ENCODE results near the gene SENP1. TPM values are rescaled to one million over a fixed set of nuclear protein-coding genes. Genes with fewer than 3 reads are reported as not detected.

Gene SENP1
- polyA plus RNA-seq, 3 donors: 5.2 to 8.0 (median 6.0) TPM

DNA sequence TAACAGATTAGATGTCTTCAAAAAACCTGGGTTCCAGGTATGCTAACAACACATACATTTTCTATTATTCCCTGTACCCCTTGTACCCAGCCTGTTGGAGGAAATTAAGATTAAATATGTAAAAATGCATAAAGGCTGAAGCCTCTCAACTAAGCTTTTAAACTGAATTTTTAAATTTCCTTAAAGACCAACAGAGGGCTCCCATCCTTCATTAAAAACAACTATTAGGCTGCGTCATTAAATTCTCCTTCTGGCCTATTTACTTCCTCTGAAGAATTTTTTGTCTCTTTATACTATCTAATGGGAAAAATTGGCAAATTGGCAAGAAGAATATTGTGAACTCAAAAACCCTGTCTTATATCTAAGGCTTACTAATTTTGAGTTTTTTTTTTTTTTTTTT, 21.8 kb downstream of the SENP1 start:
- intact Hi-C loops (cut with micrococcal nuclease): no loop called here
- Mint-ChIP-seq H3K4me1 (peaks cover 3% of the 10 kb centered on the region), H3K27ac (peak overlapping the region in 1 of 7 donors; percentile 33), H3K4me3 (no peak overlapping the region), H3K27me3 (ENCODE audit: low read depth in 3 of 3) (no peaks in the 10 kb centered on the region), H3K9me3 (no peaks in the 10 kb centered on the region), H3K36me3 (peaks cover 61 to 77% of the 10 kb centered on the region in 2 donors)
- TF ChIP-seq, protein P1, sequence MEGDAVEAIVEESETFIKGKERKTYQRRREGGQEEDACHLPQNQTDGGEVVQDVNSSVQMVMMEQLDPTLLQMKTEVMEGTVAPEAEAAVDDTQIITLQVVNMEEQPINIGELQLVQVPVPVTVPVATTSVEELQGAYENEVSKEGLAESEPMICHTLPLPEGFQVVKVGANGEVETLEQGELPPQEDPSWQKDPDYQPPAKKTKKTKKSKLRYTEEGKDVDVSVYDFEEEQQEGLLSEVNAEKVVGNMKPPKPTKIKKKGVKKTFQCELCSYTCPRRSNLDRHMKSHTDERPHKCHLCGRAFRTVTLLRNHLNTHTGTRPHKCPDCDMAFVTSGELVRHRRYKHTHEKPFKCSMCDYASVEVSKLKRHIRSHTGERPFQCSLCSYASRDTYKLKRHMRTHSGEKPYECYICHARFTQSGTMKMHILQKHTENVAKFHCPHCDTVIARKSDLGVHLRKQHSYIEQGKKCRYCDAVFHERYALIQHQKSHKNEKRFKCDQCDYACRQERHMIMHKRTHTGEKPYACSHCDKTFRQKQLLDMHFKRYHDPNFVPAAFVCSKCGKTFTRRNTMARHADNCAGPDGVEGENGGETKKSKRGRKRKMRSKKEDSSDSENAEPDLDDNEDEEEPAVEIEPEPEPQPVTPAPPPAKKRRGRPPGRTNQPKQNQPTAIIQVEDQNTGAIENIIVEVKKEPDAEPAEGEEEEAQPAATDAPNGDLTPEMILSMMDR (IDR thresholded peaks at IDR 0.05): no peak
- H3K4me3 ChIP-seq (replicated peaks in 1 of 3; ENCODE audit: low read depth in 2 of 3, low read length in 3 of 3): no peak overlapping the region
- H3K27ac ChIP-seq (ENCODE audit: low read depth in 1 of 2, low read length in 2 of 2): no peak overlapping the region
- no peaks in the 10 kb centered on the region for H3K27me3 ChIP-seq (ENCODE audit: control insufficient read depth in 2 of 2, insufficient read depth in 2 of 2, low read length in 2 of 2)
- H3K4me1 ChIP-seq (ENCODE audit: control insufficient read depth in 1 of 2, insufficient read depth in 2 of 2, low read length in 2 of 2): no peaks in the 10 kb centered on the region
- peaks cover 56 to 91% of the 10 kb centered on the region in 2 donors for H3K36me3 ChIP-seq (replicated peaks in 1 of 2; ENCODE audit: control insufficient read depth in 1 of 2, insufficient read depth in 2 of 2, low read length in 2 of 2)
- no peak overlapping the region for H2AFZ ChIP-seq (ENCODE audit: insufficient read depth, low read depth, low read length, poor library complexity, severe bottlenecking)
- DNase-seq: no peak
- no peak overlapping the region for H3K4me2 ChIP-seq (replicated peaks; ENCODE audit: extremely low read depth, low read length, poor library complexity, severe bottlenecking)
- H3K79me2 ChIP-seq (ENCODE audit: insufficient read depth, low read length): no peaks in the 10 kb centered on the region
- no peak overlapping the region for H3K9ac ChIP-seq (ENCODE audit: insufficient read depth, low read length, poor library complexity, severe bottlenecking)
- WGBS (ENCODE audit: insufficient coverage): no CpG with 5 or more reads among the region's 1 CpG
- H4K20me1 ChIP-seq (ENCODE audit: insufficient read depth, low read length): no peaks in the 10 kb centered on the region
- no peaks in the 10 kb centered on the region for H3K9me3 ChIP-seq (replicated peaks in 1 of 2; ENCODE audit: control insufficient read depth in 1 of 2, insufficient read depth in 1 of 2, low read length in 2 of 2)

DNA sequence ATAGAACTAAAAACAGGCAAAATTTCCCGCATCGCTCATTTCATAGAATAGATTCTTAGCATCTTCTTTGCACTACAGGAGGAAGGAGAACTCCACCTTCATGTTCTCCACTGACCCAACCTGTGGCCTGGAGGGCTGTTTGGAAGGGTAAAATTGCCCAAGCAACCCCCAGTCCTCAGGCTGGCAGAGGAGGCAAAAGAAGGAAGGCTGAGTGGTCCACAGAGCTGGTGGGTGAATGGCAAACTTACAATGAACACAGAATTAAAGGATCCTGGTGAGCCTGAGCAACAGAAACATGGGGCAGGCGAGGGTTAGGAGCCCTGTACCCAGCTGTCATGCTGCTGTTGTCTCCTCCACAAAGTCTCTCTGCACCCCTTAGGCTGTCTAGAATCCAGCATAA, 25.1 kb downstream of the SENP1 start:
- H3K9me3 Mint-ChIP-seq: peaks cover 0 to 2% (median 0%) of the 10 kb centered on the region in 7 donors
- Histone ChIP-seq H3K27ac (ENCODE audit: low read depth in 1 of 2, low read length in 2 of 2) (no peak overlapping the region), H3K4me2 (replicated peaks; ENCODE audit: extremely low read depth, low read length, poor library complexity, severe bottlenecking) (no peak overlapping the region), H3K36me3 (replicated peaks in 1 of 2; ENCODE audit: control insufficient read depth in 1 of 2, insufficient read depth in 2 of 2, low read length in 2 of 2) (peaks cover 35 to 65% of the 10 kb centered on the region in 2 donors), H3K79me2 (ENCODE audit: insufficient read depth, low read length) (no peaks in the 10 kb centered on the region), H3K9me3 (replicated peaks in 1 of 2; ENCODE audit: control insufficient read depth in 1 of 2, insufficient read depth in 1 of 2, low read length in 2 of 2) (no peaks in the 10 kb centered on the region), H3K27me3 (ENCODE audit: control insufficient read depth in 2 of 2, insufficient read depth in 2 of 2, low read length in 2 of 2) (no peaks in the 10 kb centered on the region), H4K20me1 (ENCODE audit: insufficient read depth, low read length) (no peaks in the 10 kb centered on the region), H3K4me1 (ENCODE audit: control insufficient read depth in 1 of 2, insufficient read depth in 2 of 2, low read length in 2 of 2) (peaks cover 0 to 4% of the 10 kb centered on the region in 2 donors), H2AFZ (ENCODE audit: insufficient read depth, low read depth, low read length, poor library complexity, severe bottlenecking) (no peak overlapping the region), H3K4me3 (replicated peaks in 1 of 3; ENCODE audit: low read depth in 2 of 3, low read length in 3 of 3) (no peak overlapping the region), H3K9ac (ENCODE audit: insufficient read depth, low read length, poor library complexity, severe bottlenecking) (no peak overlapping the region)
- H3K36me3 Mint-ChIP-seq: peaks cover 45 to 67% of the 10 kb centered on the region in 2 donors
- no CpG with 5 or more reads among the region's 3 CpGs for WGBS (ENCODE audit: insufficient coverage)
- TF ChIP-seq, protein P1 (IDR thresholded peaks at IDR 0.05): no peak
- no peak overlapping the region for H3K4me3 Mint-ChIP-seq
- no peak for DNase-seq
- no peak overlapping the region for H3K27ac Mint-ChIP-seq
- H3K4me1 Mint-ChIP-seq: peaks cover 7% of the 10 kb centered on the region
- intact Hi-C loops (cut with micrococcal nuclease): no loop called here
- H3K27me3 Mint-ChIP-seq (ENCODE audit: low read depth in 3 of 3): no peaks in the 10 kb centered on the region

All from CD14-positive monocyte (primary cell).